ENCODE results near the gene TMPRSS6.

TMPRSS6 gene

DNA sequence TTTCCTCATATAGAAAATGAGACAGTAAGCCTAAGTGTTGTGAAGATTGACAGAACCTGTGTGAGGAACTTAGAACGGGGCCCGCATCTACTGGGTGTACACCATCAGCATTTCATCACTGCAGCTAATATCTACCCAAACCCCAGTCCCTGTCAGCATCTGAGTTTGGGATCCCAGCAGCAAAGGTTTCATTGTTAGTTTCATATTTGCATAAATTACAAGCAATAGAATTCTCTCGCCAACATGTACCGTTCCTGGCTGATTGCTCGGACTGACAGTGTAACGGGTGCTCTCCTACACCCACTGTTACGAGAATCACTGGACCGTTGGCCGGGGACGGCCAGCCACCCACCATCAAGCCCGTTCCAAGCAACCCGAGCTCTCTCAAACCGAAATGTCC is 10.4 kb upstream of the TMPRSS6 start:
- intact Hi-C loops (cut with DNase I), result no loop called here
- DNase-seq, result no peak

DNA sequence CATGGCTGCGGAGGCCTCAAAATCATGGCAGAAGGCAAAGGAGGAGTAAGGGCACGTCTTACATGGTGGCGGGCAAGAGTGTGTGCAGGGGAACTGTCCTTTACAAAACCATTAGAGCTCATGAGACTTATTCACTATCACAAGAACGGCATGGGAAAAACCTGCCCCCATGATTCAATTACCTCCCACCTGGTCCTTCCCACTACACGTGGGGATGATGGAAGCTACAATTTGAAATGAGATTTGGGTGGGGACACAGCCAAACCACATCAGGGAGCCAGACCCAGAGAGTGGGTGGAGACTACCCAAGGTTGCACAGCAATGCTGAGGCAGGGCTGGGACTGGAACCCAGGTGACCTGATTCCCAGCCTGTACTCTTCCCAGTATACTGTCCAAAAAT is 8.6 kb upstream of the TMPRSS6 start:
- DNase-seq, result no peak
- intact Hi-C loops (cut with DNase I), result no loop called here

DNA sequence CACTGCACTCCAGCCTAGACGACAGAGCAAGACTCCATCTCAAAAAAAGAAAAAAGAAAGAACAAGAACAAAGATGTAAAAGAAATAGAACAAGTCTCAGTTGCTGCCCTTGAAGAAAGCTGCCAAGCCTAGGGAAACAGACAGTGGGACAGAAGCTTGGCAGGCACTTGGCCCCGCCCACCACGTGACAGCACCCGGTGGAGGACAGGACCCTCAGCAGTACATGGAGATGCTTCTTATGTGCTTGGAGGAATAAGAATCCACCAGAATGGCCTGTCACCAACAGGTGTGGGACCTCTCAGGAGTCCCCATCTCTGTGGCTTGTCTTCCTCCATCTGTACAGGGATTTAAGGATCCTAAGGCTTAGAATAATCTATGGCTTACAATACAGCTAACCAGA is 7.6 kb upstream of the TMPRSS6 start:
- intact Hi-C loops (cut with DNase I), result no loop called here
- no peak for DNase-seq

DNA sequence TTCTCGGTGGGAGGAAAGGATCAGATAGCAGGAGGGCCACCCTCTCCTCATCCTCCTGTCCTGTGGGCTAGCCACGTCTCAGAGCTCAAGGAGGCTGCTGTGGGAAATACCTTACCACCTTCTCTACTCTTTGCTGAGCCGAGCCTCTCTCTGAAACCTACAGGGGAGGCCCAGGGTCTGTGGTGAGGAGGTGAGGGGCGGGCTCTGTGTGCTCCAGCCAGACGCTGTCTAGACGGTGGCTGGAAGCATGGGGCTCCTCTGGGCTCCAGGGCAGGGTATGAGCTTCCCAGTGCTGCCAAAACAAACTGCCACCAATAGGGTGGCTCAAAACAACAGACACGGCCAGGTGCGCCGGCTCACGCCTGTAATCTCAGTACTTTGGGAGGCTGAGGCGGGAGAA is 5.5 kb upstream of the TMPRSS6 start:
- DNase-seq, result no peak
- intact Hi-C loops (cut with DNase I), result no loop called here

DNA sequence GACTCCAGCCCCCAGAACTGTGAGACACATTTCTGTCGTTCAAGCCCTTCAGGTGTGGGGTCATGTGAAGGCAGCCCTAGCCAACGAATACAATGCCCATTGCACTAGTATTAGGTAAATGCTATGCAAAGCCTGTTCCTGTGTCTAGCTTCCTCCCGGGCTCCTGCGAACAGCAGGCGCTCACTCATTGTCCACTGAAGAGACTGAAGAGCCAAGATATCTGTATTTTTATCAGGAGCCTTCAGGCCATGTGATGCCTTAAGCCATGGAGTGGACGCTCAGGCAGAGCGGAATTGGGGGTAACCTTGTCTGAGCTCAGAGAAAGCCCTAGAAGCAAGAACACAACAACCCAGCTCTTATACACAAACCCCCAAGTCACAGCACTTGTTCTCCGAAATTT is 4.2 kb upstream of the TMPRSS6 start:
- intact Hi-C loops (cut with DNase I), result no loop called here
- no peak for DNase-seq

DNA sequence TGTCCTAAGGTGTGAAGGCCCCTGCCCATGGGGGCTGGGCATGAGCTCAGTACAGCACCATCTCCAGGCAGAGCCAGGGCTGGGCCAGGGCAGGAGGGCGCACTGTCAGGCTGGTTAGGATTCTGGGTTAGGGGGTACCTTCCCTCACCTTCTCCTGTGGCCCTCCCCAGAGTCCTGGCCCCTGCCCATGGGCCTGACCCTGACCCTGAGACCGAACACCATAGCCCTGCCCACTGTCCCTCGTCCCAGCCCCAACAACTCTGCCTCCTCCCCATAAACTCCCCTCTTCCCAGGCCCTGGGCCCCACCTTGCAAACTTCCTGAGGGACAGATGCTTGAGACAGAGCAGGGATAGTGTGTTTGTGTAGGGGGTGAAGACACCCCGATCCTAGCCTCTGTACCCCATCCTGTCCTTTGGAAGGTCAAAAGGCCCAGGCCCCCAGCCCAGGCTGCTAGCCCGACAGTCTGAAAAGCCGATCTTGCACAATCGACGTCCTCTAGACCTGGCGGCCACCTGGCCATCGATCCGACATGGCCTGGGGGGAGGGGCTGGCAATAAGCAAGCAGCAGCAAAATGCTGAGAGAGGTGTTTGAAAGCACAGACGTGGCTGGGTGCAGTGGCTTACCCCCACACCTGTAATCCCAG is 2.7 kb upstream of the TMPRSS6 start:
- intact Hi-C loops (cut with DNase I), result no loop called here

DNA sequence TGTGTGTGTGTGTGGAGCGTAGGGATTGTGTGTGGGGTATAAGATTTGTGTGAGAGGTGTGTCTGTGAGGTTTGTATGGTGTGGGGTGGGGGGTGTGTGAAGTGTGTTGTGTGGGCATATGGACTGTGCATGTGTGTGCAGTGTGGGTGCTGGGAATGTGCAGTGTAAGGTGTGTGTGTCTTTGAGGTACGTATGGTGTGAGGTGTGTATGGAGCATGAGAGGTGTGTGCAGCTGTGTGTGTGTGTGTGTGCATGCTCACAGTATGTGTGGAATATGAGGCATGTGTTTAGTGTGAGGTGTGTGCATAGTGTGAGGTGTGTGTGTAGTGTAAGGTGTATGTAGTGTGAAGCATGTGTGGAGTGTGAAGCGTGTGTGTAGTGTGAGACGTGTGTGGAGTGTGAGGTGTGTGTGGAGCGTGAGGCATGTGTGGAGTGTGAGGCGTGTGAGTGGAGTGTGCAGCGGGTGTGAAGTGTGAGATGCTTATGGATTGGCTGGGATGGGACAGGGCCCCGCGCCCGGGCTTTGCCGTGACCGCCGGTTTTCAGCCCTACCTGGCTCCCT is 1.7 kb upstream of the TMPRSS6 start:
- intact Hi-C loops (cut with DNase I), result no loop called here
- no peak for DNase-seq

More for the DNA sequence above, 2.7 kb upstream of the TMPRSS6 start:
- peak in 1 of 10 donors; percentile 75 for DNase-seq

DNA sequence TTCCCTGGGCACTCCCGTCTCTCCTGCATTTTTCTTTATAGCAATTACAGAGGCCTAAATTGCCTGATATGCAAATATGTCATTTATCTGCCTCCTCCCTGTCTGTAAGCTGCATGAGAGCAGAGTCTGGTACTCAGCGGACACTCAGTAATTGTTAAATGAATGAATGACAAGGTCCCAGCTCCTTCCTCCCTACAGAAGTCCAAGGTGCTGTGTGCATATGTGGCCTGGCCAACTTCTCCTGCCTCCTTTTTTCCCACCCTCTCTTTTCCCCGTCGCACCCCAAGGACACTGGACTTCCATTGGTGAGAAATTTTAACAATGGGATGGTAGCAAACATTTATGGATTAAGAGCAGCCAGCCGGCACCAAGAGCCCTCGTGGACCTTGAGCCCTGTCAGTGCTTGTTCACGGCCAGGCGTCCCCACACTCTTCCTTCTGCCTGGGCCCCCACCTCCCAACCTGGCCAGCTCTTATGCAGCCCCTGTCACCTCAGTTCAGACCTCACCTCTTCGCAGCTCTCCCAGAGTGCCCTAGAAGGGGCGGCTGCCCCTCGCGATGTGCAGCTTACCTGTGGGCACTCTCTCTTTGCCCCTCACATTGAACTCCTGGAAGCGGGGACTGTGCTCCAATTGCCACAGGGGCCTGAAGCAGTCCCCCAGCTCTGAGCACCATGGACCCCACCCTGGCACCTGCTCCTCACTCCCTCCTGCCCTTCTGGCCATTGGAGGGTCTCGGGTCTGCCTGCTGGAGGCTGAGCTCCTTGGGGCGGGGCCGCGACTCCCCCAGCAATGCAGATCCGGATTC is 1.5 kb downstream of the TMPRSS6 start:
- intact Hi-C loops (cut with DNase I), result no loop called here

DNA sequence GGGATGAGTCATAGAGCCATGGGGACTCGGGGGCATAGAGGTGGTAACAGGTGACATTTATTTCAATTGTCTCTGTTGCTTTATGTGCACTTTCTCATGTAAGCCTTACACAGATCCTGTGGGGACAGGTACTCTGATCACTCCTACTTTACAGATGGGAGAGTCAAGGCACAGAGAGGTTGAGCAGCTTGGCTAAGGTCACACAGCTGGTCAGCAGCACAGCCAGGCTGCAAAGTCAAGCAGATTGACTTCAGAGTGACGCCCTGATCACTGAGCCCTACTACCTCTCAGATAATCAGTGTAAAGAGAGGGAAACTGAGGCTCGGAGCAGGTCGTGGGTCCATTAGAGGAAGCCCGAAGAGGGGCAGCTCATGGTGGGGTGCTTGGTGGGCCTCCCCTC is 3.5 kb downstream of the TMPRSS6 start:
- DNase-seq, result no peak
- intact Hi-C loops (cut with DNase I), result no loop called here

More for the DNA sequence above, 1.5 kb downstream of the TMPRSS6 start:
- no peak for DNase-seq

DNA sequence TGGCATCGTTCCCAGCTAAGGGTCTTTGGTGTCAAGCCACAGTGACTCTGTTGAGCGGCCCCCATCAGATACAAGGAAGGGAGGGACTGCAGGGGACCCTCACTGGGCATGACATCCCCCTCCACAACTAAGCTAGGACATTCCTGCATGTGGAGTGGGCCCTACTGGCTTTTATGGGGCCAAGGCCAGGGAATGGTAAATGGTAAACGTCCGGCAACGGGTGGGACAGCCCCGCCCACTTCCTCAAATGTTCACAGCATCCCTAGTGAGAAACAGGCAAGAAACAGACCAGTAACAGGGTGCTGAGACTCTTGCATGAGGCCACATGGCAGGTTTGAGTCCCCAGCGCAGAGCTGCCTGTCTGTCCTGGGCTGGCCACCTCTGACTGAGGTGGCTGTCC is 4.4 kb downstream of the TMPRSS6 start:
- no peak for DNase-seq
- intact Hi-C loops (cut with DNase I), result no loop called here

DNA sequence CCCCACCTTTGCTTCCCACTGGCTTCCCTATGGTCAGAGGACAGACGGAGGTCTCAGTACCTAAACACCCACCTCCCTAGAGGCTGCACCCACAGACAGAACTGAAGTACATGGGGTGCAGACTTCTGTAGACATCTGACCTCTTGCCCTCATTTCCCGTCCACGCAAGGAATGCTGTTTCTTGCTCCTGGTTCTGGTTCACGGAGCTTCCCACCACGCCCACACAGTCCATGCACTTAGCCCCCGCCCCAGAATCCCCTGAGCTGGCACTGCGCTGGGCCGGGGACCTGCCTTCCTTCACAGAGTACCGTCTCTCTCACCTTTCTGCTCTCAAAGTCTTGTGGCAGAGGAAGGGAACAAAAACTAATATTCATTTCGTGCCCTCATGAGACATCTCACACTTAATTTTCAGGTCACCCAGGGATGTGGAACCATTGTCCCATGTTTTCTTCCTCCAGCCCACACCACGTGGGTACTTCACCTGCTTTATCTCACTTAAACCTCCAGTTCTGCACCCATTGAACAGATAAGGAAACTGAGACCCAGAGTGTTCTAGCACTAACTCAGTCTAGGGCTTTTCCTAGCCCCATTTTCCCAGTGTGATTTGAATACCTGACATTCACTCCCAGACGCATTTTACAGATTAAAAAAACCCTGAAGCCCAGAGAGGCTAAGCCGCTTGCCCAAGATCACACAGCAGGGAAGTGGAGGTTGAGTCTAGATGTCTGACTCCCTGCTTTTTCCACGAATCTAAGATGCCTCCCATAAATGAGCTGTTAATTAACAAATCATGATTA is 5.7 kb downstream of the TMPRSS6 start:
- DNase-seq, result no peak
- intact Hi-C loops (cut with DNase I), result no loop called here

DNA sequence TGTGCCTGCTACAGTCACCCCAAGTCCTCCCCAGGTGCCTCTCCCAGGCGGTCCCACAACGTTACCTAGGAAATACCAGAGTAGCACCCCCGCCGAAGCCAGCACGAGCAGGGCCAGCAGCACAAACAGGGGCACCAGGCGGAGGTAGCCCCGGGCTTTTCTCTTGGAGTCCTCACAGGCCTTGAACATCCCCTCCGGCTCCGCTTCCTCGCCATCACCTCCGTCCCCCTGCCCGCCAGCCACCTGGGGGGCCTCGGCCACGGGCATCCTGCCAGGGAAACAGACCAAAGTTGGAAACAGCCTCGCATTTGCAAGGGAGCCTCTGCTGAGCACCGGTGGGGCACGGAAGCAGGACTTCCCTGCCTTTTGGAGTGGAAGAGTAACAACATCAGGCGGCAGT is 6.4 kb downstream of the TMPRSS6 start:
- DNase-seq, result no peak
- intact Hi-C loops (cut with DNase I), result no loop called here

DNA sequence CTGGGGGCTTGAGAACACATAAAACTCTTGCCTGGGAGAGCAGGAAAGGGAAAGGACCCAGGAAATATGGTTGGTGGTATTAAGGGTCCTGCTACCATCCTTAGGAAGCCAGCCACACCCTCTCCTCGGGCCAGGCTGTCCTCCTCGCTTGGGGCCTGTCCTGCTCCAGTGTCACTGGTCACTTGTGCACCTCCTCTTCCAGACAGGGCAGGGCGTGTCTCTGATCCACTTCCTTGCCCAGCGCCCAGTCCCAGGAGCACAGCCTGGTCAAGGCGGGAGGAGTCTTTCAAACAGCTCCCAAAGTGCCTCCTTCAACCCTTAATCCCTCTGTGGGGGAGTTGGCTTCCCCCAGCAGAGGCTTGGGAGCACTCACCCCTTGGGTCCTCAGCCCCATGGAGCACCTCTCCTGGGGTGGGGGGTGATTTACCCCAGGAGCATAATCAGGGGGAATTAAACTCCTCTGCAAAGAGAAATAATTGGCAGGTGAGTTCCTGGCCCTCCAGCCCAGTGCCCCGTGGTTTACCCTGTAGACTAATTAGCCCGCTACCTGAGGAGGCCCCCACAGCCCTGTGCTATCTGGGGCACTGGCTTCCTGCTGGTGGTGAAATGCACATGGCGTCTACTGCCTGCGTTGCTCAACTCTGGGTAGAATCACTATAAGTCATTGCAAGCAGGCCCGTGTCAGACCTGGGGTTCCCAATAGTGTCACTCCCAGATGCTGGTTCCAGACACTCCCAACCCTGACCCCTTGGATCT is 8.0 kb downstream of the TMPRSS6 start:
- DNase-seq, result no peak
- intact Hi-C loops (cut with DNase I), result no loop called here

DNA sequence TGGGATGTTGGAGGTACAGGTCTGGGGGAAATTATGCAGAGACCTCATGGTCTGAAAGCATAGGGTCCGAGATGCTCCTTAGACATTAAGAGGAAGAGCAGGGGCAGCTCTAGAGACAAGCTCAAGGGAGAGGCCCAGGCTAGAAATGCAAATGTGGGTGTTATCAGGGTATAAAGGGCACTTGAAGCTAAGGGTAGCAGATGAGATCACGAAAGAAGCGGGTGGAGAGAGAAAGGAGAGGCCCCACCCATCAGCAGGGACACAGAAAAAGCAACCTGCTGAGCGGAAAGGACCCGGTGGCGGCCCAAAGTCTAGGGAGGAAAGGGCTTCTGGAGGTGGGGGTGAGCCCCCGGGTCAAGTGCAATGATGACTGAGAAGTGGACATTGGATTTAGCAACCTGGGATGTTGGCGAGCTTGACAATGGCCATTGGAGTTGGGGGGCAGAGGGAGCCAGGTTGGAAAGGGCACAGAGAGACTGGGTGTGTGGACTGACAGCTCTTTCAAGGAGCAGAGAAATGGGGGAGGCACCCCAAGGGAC is 8.9 kb downstream of the TMPRSS6 start:
- DNase-seq, result no peak

DNA sequence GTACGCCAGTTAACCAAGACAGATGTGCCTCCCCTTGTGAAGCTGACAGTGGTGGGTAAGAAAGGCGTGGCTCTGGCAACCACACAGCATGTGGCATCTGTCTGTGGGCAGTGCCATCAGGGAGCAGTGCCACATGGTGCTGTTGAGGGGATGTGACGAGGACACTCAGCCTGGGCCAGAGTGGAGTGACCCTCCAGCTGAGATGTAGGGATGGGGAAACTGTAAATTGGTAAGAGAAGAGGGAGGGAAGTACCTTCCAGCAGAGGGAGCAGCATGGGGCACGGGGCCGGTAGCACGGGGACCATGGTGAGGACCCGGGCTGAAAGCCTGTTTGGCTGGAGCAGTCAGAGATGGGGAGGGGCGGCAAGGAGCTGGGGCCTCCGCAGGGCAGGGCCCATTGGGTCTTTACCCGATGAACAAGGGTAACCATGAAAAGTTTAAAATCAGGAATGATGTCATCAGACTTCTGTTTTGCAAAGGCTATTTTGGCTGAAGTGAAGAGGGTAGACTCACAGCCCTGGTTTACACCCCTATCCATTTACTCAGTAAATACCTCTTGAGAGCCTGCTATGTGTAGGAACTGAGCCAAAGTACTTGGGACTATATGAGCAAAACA is 10.4 kb downstream of the TMPRSS6 start:
- no peak for DNase-seq
- intact Hi-C loops (cut with DNase I), result no loop called here

More for the DNA sequence above, 8.9 kb downstream of the TMPRSS6 start:
- intact Hi-C loops (cut with DNase I), result no loop called here

DNA sequence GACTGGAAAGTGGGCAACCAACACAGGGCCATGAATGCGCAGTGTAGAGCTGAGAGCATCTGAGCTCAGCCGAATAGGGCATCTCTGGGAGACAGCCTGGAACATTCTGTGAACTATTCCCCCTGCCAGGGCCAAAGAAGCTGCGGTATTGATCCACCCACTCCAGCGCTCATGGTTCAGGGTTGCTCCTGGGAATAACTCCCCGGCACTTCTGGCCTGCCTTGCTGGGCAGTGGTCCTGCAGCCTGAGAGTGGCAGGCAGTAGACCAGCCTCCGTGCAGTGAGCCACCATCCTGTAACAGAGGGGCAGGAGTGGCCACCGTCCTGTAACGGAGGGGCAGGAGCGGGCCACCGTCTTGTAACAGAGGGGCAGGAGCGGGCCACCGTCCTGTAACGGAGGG is 12.2 kb downstream of the TMPRSS6 start:
- no peak for DNase-seq
- intact Hi-C loops (cut with DNase I), result no loop called here

DNA sequence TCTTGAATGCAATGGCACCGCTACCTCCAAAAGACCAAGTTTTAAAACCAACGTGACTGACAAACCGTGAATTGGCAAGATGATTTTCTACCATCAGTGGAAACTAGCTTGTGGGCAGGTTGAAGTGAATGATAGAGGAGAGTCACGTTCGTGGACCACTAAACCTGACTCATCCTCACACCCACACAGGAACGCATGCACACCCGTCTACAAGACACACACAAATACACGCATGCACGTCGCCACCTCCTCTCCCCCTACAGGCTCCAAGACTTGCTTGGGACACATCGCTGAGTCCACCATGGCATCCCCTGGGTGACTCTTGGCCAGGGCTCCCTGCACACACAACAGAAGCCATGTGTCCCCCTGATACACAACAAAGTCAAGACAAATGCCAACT is 14.4 kb downstream of the TMPRSS6 start:
- DNase-seq, result no peak
- intact Hi-C loops (cut with DNase I), result no loop called here

DNA sequence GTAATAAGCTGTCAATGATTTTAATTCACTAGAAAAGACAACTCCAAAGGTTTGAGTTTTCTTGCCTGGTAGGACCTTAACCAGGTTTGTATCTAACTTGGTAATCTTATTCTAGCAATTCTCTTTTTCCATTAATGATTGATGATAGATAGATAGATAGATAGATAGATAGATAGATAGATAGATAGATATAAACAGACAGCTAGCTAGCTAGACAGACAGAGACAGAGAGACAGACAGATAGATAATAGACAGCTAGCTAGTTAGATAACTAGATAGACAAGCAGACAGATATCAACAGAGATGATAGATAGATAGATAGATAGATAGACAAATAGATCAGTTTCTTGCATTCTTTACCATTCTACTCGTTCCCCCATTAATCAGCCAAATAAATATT is 15.3 kb downstream of the TMPRSS6 start:
- intact Hi-C loops (cut with DNase I), result no loop called here
- no peak for DNase-seq

DNA sequence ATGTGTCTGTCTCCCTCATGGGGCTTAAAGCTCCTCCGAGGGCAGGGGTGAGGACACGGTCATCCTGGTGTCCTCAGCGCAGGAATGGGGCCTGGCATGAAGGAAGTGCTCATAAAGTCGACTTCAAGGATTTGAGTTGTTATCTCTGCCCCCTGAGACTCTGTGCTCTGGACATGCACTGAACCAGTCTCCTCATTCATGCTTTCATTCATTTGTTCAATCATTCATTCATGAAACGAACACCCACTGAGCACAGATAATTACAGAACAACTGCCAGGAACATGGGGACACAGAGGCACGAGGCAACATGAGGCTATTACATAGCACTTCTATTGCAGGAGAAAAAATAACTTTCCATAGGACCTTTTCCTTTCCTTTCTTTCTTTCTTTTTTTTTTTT is 16.5 kb downstream of the TMPRSS6 start:
- DNase-seq, result no peak
- intact Hi-C loops (cut with DNase I), result no loop called here

DNA sequence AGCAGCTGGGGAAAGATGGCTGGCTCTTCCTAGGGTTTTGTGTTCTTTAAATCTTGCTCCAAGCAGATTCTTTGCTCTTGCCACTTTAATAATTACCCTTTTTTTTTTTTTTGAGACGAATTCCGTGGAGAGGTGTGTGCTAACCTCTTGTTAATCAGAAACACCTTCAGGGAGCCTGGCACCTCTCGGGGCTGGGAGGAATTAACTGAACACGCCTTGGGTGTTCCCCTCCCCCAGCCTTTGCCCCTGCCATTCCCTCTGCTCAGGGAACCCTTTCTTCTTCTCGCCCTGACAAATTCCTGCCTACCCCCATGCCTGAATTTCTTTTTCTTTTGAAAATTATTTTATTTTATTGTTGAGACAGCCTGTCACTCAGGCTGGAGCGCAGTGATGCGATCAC is 17.5 kb downstream of the TMPRSS6 start:
- intact Hi-C loops (cut with DNase I), result no loop called here
- DNase-seq, result no peak

Data from posterior cingulate gyrus (tissue), 11 donors.